Activated CD8-positive, alpha-beta memory T cell treated with anti-CD3 and anti-CD28 coated beads, Interleukin-2, amount 50 U/mL, for 1 hour (primary cell): ENCODE data around the gene METTL24.

Experiments
- DNase-seq: peaks from one replicate; pipeline ENCODE4 v3.0.0-alpha.2; 2020; ENCODE audit errors: extremely low read depth

Gene METTL24

GRCh38 chr6:110196874-110197273 lies 161.3 kb downstream of the METTL24 start:
- DNase-seq = no peak

GRCh38 chr6:110195639-110196038 lies 162.5 kb downstream of the METTL24 start:
- DNase-seq = no peak
